ENCODE measurements around the gene ELAVL1. TPM values are rescaled to one million over a fixed set of nuclear protein-coding genes. Genes with fewer than 3 reads are reported as not detected.
"Not testable (repeated sequence)": the region's sequence is repeated elsewhere in the genome, so short reads cannot be mapped to it uniquely, and the experiment has no call there.

ELAVL1 gene
- total RNA-seq, 2 donors from 2014 or later, result 31.0 to 37.4 TPM

- Histone ChIP-seq H3K4me1 (peaks cover 0 to 54% of the 10 kb centered on the region in 2 donors), H3K9me3 (no peaks in the 10 kb centered on the region), H3K36me3 (peaks cover 15% of the 10 kb centered on the region), H3K27ac (peak within 1 kb of the TSS; percentile 94), H3K4me3 (peak within 1 kb of the TSS; percentile 73 to 88), H3K27me3 (peaks cover 0 to 15% of the 10 kb centered on the region in 2 donors)
- peak; percentile 96 for DNase-seq (ENCODE audit: low spot score)
- TF ChIP-seq, protein P1, sequence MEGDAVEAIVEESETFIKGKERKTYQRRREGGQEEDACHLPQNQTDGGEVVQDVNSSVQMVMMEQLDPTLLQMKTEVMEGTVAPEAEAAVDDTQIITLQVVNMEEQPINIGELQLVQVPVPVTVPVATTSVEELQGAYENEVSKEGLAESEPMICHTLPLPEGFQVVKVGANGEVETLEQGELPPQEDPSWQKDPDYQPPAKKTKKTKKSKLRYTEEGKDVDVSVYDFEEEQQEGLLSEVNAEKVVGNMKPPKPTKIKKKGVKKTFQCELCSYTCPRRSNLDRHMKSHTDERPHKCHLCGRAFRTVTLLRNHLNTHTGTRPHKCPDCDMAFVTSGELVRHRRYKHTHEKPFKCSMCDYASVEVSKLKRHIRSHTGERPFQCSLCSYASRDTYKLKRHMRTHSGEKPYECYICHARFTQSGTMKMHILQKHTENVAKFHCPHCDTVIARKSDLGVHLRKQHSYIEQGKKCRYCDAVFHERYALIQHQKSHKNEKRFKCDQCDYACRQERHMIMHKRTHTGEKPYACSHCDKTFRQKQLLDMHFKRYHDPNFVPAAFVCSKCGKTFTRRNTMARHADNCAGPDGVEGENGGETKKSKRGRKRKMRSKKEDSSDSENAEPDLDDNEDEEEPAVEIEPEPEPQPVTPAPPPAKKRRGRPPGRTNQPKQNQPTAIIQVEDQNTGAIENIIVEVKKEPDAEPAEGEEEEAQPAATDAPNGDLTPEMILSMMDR (IDR thresholded peaks at IDR 0.05), result no peak
These were observed 85.6 kb downstream of the ELAVL1 start, which contains the start of gene SNAPC2 for GRCh38 chr19:7919610-7920518. TSS of gene SNAPC2 (plus strand) at chr19:7920338. CDS start at chr19:7920367, 29 bp downstream.

GRCh38 chr19:7918615-7919421 lies 86.6 kb downstream of the ELAVL1 start:
- TF ChIP-seq, protein P1 (IDR thresholded peaks at IDR 0.05), result no peak
- Histone ChIP-seq H3K27me3 (peaks cover 0 to 15% of the 10 kb centered on the region in 2 donors), H3K27ac (peak overlapping the region; percentile 94), H3K9me3 (no peaks in the 10 kb centered on the region), H3K36me3 (peaks cover 15% of the 10 kb centered on the region), H3K4me1 (peaks cover 0 to 50% of the 10 kb centered on the region in 2 donors), H3K4me3 (no peak overlapping the region)
- no peak for DNase-seq (ENCODE audit: low spot score)

GRCh38 chr19:7918062-7918614 lies 87.3 kb downstream of the ELAVL1 start:
- H3K4me1 ChIP-seq, result peaks cover 0 to 50% of the 10 kb centered on the region in 2 donors
- peak overlapping the region; percentile 66 to 86 for H3K27ac ChIP-seq
- H3K36me3 ChIP-seq, result peaks cover 14% of the 10 kb centered on the region
- H3K9me3 ChIP-seq; DNase-seq (ENCODE audit: low spot score): not testable (repeated sequence)
- H3K4me3 ChIP-seq, result peak overlapping the region in 1 of 2 donors; percentile 47
- peaks cover 0 to 15% of the 10 kb centered on the region in 2 donors for H3K27me3 ChIP-seq

DNA sequence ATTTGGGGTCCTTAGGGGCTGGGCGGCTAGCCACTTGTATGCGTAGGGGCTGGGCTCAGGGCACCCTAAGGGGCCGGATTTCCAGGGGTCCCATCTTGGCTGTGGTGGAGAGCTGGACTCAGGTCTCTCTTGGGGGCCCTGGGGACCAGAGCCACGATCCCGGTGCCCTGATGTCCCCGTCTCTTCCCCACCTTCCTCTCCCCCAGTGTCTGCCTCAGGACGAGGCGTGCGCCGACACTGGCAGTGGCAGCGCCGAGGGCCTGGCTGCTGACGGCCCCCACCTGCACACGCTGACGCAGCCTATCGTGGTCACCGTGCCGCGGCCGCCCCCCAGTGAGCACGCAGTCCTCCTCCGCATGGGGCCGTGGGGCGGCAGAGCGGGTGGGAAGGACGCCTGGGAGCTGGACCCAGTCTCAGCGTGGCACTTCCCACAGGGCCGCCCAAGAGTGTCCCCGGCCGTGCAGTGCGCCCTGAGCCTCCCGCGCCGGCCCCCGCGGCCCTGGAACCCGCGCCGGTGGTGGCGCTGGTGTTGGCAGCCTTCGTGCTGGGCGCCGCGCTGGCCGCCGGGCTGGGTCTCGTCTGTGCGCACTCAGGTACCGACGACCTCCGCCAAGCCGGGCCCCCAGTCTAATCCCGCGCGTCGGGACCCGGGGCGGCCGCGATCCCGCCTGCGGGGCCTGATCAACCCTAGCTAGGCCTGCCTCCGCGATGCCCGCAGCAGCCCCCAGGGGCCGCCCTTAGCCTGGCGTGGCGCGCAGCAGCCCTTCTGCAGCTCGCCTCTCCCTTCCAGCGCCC lies 88.0 kb downstream of the ELAVL1 start:
- DNase-seq (ENCODE audit: low spot score), result no peak
- Histone ChIP-seq H3K4me3 (peak overlapping the region; percentile 35 to 47), H3K27me3 (peaks cover 0 to 15% of the 10 kb centered on the region in 2 donors), H3K4me1 (peaks cover 0 to 50% of the 10 kb centered on the region in 2 donors), H3K36me3 (peaks cover 14% of the 10 kb centered on the region), H3K9me3 (no peaks in the 10 kb centered on the region), H3K27ac (peak overlapping the region; percentile 66 to 86)
- TF ChIP-seq, protein P1 (IDR thresholded peaks at IDR 0.05), result peak in 1 of 2 donors; percentile 71

DNA sequence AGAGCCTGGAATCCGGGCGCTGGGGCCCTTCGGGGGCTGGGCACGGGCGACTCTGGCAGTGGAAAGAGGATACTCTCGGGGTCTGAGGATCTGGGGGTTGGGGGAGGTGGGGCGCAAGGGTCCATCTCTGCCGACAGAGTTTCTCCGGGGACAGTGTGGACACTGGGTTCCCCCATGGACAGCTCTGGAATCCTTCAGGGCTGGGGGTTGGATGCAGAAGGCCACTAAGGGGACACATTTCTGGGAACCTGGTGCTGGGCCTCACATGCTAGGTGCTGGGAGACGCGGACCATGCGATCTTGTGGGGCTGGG lies 88.5 kb downstream of the ELAVL1 start:
- peak overlapping the region; percentile 66 to 86 for H3K27ac ChIP-seq
- peaks cover 0 to 48% of the 10 kb centered on the region in 2 donors for H3K4me1 ChIP-seq
- peaks cover 0 to 15% of the 10 kb centered on the region in 2 donors for H3K27me3 ChIP-seq
- peak overlapping the region; percentile 35 to 47 for H3K4me3 ChIP-seq
- peaks cover 14% of the 10 kb centered on the region for H3K36me3 ChIP-seq
- DNase-seq (ENCODE audit: low spot score), result no peak
- H3K9me3 ChIP-seq, result no peaks in the 10 kb centered on the region
- TF ChIP-seq, protein P1 (IDR thresholded peaks at IDR 0.05), result no peak

Measured in right atrium auricular region (tissue), 2 donors.